DMS 273 treated with DMSO at 0.1 percent for 48 hours (cell line): ENCODE measurements around the gene DENND1A.
"Not testable (repeated sequence)": the region's sequence is repeated elsewhere in the genome, so short reads cannot be mapped to it uniquely, and the experiment has no call there.

Experiments used
- DNase-seq: peaks from one replicate; lab custom pipeline; 2025; lab: John Stamatoyannopoulos, UW

DENND1A gene

DNA sequence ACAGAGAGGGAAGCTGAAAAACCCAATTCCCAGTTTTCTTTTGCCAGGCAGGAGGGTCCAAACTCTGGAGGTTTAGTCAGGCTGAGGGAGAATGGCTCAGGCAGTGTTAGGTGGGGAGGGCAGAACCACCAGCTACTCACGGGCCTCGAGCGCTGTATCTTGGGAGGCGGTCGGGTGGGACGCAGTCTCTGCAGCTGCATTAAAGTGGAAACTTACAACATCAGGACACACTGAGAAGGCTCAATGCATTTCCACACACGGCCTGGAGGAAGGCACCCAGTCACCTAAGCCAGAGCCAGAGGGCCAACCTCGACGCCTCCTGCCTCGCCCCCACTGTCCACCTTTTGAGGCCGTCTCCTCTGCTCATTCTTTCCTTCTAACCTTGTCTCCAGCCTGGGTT is 518.3 kb downstream of the DENND1A start:
- no peak for DNase-seq

DNA sequence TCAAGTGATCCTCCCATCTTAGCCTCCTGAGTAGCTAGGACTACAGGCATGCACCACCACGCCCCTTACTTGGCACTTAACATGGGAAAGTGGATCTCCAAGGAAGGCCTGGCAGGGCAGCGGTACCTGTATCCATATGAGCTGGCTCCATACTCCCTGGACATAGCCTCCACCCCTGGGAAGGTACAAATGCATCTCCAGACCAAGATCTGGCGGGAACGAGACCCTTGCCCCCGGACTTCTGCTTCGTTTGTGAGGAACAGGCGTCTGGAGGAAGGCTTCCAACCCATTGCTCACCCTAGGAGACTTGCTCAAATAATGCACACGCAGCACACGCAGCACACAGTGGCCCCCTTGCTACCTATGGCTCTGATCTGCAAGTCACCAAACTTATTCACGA is 518.7 kb downstream of the DENND1A start:
- DNase-seq: no peak

GRCh38 chr9:123410281-123410910 is 519.5 kb downstream of the DENND1A start:
- DNase-seq: no peak

DNA sequence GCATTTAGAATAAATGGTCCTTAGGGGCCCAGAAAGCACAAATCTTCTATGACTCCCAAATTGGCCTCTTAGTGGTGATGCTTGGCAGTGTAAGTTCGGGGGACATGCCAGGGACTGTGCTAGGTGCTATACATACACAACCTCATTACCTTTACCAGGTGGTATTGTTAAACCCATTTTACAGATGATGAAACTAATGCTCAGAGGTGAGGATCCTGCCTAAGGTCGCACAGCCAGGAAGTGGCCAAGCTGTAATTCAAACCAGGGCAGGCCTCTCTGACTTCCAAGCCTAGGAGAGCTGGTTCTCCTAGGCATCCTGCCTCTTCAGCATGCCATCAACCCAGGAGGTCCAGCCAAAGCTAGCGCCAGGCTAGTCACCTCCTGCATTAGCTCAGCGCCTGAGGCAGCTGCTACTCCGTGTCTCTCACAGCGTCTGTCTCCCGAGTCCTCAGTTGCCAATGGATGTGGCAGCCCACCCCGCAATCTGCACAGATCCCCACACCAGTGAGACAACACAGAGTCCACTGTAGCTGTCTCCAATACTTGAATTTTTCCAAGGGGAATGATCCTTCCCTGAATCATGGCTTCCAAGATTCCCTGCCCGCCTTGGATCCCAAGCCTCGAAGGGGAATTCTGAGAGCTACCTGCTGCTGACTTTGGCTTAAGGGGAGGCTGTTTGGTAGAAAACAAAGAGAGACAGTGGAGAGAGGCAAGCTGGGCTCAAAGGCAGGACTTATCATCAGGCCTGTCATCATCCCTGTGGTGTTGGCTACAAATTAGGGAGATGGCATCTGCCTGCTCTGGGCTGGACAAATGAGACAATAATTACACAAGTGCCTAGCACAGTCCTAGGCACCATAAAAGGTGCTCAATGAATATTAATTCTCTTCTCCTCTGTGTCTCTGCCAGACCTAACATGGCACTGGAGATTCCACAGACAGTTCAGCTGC is 521.3 kb downstream of the DENND1A start:
- DNase-seq: no peak

DNA sequence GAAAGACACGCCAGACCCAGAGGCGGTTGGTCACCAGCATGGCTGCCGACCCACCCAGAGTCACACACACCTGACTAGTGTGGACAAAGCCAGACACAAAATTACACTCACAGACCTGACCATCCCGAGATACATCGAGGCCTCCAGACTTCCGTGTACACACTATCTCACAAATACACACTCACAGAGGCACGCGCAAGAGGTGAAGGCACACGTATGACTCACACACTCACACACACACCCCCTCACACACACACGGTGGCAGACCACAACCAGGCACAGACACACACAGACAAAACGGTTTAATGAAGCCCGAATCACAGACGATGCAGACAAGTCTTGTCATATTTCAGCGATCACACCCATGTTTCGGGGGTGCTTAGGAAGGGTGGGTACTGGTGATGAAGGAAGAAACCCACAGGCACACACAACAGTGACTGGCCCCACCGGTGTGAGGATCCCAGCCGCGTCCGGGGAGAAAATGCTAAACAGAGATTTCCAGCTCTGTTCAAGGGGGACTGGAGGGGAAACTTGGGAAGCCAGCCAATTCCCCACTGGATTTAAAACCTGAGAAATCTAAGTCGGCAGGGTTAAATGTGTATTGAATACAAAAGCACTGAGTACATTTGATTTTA is 522.6 kb downstream of the DENND1A start:
- DNase-seq: no peak

DNA sequence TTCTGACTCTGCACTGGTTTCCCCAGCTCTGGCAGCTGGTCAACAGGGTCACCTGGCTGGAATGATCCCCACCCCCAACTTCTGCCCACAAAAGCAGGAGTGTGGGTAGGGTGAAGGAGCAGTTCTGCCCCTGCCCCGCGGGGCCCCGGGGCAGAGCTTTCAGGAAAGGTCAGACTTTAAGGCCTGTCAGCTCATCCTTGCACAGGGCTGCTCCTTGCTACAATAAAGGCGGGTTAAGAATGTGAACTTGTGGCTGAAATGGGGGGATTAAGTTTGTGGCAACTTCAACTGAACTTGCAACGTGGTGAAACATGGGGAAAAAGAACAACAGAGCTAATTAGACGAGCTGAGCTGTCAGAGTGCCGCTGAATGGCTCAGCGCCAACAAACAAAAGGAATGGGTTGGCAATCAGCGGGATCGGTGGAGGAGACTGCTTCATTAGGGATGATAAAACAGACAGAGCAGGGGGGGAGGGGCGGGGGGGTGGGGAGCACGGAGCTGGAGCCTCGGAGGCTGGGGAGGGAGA is 523.2 kb downstream of the DENND1A start:
- DNase-seq: no peak

GRCh38 chr9:123406016-123406415 is 523.9 kb downstream of the DENND1A start:
- no peak for DNase-seq

DNA sequence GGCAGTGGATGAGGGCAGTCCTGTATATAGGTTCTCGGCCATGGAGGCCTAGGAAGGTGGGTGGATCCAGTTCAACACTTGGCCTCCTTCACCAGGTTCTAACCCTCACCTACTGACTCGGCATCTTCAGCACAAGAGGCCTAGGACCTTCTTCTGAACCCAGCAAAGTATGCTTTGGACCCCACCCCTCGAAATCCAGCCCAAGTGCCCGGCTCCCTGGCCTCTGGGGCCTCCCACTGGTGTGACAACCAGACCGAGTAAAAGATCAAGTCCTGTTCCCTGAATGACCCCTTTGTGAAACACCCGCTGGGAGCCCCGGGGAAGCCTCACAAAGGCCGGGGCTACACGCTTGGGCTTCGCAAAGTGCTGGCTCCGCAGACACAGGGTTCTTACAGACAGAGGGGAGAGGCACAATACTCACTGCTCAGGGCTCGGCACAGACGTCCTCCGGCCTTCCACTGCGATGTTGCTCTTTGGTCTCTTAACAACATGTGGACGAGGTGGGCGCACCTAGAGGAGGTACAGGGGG is 526.9 kb downstream of the DENND1A start:
- no peak for DNase-seq

GRCh38 chr9:123401879-123402513 is 527.9 kb downstream of the DENND1A start:
- DNase-seq: peak; percentile 6

DNA sequence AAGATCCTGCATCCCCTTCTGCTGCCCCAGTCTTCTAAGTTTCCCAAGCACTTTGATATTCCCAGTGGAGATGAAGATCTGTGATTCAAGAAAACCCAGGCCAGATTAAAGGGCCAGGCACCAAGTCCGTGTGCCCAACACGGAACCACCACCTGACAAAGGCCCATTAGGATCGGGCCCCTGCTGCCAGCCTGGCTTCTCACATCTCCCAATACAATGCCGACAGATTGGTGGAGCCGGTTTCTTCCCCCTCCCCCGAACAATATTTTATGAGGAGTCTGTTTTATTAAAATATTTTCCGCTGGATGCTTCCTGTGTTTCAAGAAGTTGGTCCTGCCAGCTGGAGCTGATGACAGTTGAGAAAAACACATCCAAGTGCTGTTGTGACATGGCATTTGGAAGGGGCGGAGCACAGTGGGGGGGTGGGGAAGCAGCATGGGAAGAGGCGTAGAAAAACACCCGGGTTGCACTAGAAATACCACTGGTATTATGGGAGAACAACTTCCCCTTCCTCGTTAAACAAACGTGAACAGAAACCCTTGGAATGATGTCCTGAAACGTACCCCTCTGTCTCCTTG is 528.9 kb downstream of the DENND1A start:
- no peak for DNase-seq

DNA sequence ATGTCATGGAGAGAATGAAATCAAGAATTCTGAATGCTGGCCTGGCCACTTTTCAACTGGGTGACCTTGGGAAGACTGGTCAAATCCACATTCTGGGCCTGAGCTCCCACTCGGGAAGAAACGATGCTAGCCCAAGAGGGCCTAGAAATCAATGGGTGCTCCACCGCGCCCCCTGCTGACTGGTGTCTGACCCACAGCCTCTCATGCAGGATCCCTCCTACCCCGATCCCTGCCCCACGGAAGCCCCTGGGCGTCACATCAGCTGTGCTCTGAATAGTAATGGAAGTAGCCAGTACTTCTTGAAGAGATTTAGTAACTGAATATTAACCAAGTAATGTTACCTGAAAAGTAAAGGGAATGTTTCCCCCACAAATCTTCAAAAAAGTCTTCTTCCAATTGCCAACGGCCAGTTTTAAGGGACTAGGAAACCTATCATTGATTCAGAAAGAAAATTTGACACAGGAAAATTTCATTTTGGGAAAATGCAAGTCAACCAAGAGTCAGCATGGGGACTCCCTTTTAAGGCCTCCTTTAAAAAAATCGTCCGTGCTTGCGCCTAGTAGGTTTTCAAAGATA is 530.0 kb downstream of the DENND1A start:
- DNase-seq: no peak

GRCh38 chr9:123398938-123399337 is 531.0 kb downstream of the DENND1A start:
- not testable (repeated sequence) for DNase-seq

DNA sequence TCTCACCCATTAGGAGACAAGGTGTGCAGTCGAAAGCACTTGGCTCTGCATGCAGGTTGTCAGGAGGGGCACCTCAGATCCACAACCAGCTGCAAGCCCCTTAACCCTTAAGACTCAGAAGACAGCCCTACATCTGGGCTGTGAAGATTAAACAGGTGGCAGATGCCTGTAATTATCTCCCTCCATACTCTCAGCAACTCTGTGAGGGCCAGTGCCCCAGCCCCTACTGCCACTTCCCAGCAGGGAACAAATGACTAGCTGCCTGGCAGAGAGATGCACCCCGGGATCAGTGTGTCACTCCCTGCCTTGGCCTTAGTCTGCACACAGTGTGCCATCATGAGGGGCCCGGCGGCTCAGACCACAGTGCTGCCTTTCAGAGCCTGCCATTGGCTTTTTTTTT is 532.0 kb downstream of the DENND1A start:
- DNase-seq: peak; percentile 20

DNA sequence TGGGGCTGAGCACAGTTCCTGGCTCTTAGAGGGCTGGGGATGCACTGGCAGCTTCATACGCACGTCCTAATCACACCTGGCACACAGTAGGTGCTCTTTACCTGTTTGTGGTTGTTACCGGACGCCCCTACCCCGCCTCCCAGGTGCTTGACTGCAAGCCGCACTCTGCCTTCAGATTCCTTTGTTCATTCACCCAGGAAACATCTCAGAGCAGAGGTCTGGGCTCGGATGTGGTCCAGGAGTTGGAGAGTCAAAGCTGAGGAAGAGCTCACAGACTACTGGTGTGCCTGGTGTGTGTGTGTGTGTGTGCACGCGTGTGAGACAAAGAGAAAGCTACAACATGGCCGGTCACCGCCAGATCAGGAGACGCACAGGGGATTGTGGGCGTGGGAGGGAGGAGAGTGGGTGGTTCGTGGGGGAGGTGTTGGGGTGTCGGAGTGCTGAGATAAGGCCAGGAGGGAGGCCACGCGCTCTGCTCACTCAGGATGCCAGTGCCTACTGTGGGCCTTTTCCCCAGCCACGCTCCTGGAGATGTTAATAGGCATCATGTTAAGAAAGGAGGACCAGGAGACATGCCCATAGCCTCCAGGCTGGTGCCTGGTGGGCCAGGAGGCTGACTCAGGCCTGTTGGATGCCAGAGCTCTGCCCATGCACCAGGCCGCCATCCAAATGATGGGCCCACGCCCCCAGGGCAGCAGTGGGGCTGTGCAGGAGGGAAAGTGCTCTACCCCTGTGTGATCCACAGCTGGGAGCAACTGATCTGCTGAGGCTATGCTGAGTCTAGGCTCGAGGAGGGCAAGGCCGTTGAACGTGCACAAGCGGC is 534.0 kb downstream of the DENND1A start:
- no peak for DNase-seq

DNA sequence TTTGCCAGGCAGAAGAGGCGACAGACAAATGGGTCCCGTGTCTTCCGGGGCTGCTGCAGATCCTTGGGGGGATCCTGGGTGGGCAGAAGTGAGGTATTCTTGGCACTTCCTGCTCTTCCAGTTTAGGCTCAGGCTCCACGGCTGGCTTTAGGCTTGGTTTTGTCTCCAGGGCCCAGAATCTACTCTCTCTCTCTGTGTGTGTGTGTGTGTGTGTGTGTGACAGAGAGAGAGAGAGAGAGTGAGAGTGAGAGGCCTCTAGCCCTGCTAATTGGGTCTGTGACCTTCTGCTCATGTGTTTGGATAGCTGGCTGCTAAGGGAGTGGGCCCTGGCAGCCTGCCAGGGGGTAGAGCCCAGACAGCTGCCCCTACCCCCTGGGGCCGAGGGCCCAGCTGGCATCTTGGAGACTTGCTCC is 534.6 kb downstream of the DENND1A start:
- peak; percentile 94 for DNase-seq

GRCh38 chr9:123394291-123395235 is 535.4 kb downstream of the DENND1A start:
- no peak for DNase-seq

- no peak for DNase-seq
Measured at GRCh38 chr9:123392802-123393201, 537.1 kb downstream of the DENND1A start.

GRCh38 chr9:123391946-123392345 is 538.0 kb downstream of the DENND1A start:
- no peak for DNase-seq

DNA sequence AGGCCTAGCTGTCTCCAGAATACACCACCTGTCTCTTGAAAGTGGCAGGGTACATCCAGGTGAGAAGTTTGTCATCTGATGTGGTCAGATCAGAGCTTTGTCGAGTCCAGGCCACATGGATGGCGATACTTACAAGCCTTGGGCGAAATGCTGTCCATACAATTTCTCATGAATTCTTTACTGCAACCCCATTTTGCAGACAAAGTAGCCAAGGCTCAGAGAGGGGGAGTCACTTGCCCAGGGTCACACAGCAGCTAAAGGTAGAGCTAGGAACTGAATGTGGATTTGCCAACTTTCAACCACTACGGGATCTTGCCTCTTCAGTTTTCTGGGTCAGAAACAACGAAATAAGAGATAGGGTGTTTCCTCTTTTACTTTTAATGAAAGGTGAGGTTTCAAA is 538.7 kb downstream of the DENND1A start:
- DNase-seq: no peak
